Type B pancreatic cell (in vitro differentiated cells): ENCODE measurements around the gene MTMR6. TPM values are rescaled to one million over a fixed set of nuclear protein-coding genes. Genes with fewer than 3 reads are reported as not detected.
A peak's percentile ranks its signal among the peaks of the same experiment; 100 is the strongest.

Experiments
- DNase-seq: peaks from one replicate; pipeline ENCODE4 v3.0.0; 2021; ENCODE audit warnings: mixed read lengths; ENCODE audit not compliant: unreplicated experiment; ENCODE audit errors: extremely low spot score
- H3K27ac Mint-ChIP-seq: 2 replicates; pipeline ENCODE4 v1.8.0; 2021; ENCODE audit warnings: mild to moderate bottlenecking, mixed read lengths
- H3K27me3 Mint-ChIP-seq: 2 replicates; pipeline ENCODE4 v1.8.0; 2021; ENCODE audit warnings: mixed read lengths
- H3K36me3 Mint-ChIP-seq: 2 replicates; pipeline ENCODE4 v1.8.0; 2021; ENCODE audit warnings: mixed read lengths
- H3K4me1 Mint-ChIP-seq: one replicate; pipeline ENCODE4 v1.8.0; 2021; ENCODE audit warnings: mixed read lengths; ENCODE audit not compliant: unreplicated experiment
- H3K4me3 Mint-ChIP-seq: 2 replicates; pipeline ENCODE4 v1.8.0; 2021; ENCODE audit warnings: mild to moderate bottlenecking, mixed read lengths
- H3K9me3 Mint-ChIP-seq: 2 replicates; pipeline ENCODE4 v1.8.0; 2021; ENCODE audit warnings: mixed read lengths
- total RNA-seq: library from RNA; stranded (reverse); gene quantifications from 2 replicates; pipeline ENCODE4 v1.2.1, GENCODE V29; 2021; ENCODE audit warnings: low replicate concordance
- TF ChIP-seq, protein P1 (sequence below): fragments of 200-600 bp; sonication (generic); conservative IDR thresholded peaks from 2 replicates; pipeline ENCODE4 v1.5.0; 2021; ENCODE audit warnings: antibody characterized with exemption, mild to moderate bottlenecking

Gene MTMR6
- total RNA-seq, 1 donor from 2014 or later, result 11.4 TPM

DNA sequence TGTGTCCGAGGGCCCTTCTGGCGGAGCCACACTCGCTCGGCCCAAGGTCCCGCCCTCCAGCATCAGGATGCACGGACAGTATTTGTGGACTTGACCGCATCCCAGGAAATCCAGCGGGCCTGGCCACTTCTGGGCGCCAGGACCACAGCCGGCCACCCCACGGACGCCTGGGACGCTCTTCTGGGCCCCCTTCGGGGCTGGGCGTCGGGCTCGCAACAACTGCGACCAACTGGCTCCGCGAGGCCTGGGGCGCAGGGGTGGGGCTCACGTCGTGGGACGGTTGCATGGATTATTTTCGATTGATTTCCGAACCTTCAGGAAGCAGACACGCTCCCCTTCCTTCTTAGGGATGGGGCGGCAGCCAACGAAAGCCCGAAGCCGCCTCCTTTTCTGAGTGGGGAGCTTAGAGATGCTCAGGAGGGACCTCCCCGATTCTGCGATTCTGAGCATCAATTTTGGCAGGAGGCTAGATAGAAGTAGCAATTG is 13.6 kb upstream of the MTMR6 start:
- Mint-ChIP-seq H3K4me3 (peak overlapping the region; percentile 95), H3K27ac (peak overlapping the region; percentile 91), H3K4me1 (peaks cover 19% of the 10 kb centered on the region), H3K36me3 (peaks cover 7% of the 10 kb centered on the region), H3K9me3 (no peaks in the 10 kb centered on the region), H3K27me3 (peaks cover 24% of the 10 kb centered on the region)
- DNase-seq, result no peak
- TF ChIP-seq, protein P1, sequence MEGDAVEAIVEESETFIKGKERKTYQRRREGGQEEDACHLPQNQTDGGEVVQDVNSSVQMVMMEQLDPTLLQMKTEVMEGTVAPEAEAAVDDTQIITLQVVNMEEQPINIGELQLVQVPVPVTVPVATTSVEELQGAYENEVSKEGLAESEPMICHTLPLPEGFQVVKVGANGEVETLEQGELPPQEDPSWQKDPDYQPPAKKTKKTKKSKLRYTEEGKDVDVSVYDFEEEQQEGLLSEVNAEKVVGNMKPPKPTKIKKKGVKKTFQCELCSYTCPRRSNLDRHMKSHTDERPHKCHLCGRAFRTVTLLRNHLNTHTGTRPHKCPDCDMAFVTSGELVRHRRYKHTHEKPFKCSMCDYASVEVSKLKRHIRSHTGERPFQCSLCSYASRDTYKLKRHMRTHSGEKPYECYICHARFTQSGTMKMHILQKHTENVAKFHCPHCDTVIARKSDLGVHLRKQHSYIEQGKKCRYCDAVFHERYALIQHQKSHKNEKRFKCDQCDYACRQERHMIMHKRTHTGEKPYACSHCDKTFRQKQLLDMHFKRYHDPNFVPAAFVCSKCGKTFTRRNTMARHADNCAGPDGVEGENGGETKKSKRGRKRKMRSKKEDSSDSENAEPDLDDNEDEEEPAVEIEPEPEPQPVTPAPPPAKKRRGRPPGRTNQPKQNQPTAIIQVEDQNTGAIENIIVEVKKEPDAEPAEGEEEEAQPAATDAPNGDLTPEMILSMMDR, result no peak

DNA sequence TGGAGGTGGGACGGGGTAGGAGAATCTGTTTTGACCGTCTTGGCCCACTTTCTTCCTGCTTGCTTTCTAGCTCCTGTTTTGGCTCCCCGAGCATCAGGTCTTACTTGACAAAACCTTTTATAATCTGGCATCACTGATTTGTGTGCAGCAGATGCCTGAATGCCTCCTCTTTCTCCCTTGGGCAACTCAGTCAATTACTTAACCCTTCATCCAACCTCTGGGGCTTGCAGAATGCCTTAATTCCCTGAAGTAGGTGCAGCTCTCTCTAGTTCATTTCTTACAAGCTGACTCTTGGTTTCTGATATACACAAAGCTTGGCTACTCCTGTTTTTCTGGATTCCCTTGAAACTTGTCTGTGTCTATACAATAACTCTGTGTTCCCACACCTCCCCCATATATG is 8.4 kb upstream of the MTMR6 start:
- H3K27me3 Mint-ChIP-seq, result peaks cover 36% of the 10 kb centered on the region
- no peak for DNase-seq
- no peaks in the 10 kb centered on the region for H3K36me3 Mint-ChIP-seq
- H3K4me3 Mint-ChIP-seq, result no peak overlapping the region
- TF ChIP-seq, protein P1, result no peak
- H3K4me1 Mint-ChIP-seq, result no peaks in the 10 kb centered on the region
- H3K27ac Mint-ChIP-seq, result peak overlapping the region; percentile 82
- H3K9me3 Mint-ChIP-seq, result no peaks in the 10 kb centered on the region

DNA sequence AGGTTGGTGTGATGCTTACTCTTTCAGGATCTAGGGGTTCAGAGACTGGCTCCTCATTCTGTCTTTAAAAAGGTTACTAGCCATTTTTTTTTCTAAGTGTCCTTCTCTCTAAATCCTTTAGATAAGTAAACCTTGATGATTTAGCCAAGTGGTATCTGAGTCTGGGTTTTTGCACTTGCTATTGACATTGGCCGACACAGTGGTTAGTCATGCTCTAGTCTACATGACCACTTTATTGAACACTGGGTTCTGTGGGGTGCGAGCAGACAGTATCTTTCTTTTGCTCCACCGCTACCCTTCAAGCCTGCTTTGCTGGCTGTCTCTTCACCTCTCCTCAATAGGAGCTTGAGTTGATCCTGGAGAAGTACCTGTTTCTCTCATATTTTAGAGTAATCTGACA is 7.9 kb upstream of the MTMR6 start:
- Mint-ChIP-seq H3K4me3 (no peak overlapping the region), H3K4me1 (no peaks in the 10 kb centered on the region), H3K27ac (peak overlapping the region; percentile 82), H3K36me3 (no peaks in the 10 kb centered on the region), H3K27me3 (peaks cover 39% of the 10 kb centered on the region), H3K9me3 (no peaks in the 10 kb centered on the region)
- TF ChIP-seq, protein P1, result no peak
- DNase-seq, result no peak

DNA sequence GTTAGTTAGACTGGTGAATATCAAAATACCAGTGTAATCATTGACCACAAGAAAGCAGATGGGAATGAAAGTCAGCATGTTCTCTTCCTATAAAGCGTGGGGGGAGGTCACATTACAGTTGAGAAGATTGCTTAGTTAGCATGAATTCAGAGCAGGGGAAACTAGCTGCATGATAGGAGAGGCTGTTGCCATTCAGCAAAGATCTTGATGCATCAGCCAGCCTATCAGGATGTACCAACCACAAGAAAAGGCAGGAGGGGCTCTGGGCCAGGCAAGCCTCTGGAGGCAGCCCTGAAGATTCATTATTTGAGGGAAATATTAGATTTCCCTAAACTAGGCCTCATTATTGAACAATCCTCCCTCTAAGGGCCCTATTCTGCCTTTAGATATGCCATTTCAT is 5.0 kb upstream of the MTMR6 start:
- Mint-ChIP-seq H3K27me3 (peaks cover 41% of the 10 kb centered on the region), H3K27ac (no peak overlapping the region), H3K4me1 (no peaks in the 10 kb centered on the region), H3K4me3 (no peak overlapping the region), H3K9me3 (no peaks in the 10 kb centered on the region), H3K36me3 (no peaks in the 10 kb centered on the region)
- TF ChIP-seq, protein P1, result no peak
- DNase-seq, result no peak

DNA sequence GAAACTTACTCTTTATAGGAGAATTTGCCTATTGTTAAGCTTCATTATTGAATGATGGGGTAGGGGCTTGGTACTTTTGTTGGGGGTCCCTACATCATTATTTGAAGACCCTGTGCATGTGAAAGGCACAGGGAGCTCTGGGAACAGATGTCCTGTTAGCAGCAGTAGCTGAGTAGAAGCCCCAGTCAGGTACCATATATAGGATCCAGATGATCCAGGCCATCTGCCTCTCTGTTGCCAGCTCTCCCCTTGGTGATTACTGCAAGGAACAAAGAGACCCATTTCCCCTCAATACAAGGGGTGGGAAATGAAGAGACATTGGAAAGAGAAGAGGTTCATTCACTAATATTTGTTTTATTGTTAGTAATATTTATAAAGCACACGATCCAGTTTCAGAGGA is 4.4 kb upstream of the MTMR6 start:
- Mint-ChIP-seq H3K27me3 (peaks cover 34% of the 10 kb centered on the region), H3K9me3 (no peaks in the 10 kb centered on the region), H3K4me3 (no peak overlapping the region), H3K4me1 (no peaks in the 10 kb centered on the region), H3K36me3 (no peaks in the 10 kb centered on the region), H3K27ac (no peak overlapping the region)
- TF ChIP-seq, protein P1, result no peak
- DNase-seq, result no peak

DNA sequence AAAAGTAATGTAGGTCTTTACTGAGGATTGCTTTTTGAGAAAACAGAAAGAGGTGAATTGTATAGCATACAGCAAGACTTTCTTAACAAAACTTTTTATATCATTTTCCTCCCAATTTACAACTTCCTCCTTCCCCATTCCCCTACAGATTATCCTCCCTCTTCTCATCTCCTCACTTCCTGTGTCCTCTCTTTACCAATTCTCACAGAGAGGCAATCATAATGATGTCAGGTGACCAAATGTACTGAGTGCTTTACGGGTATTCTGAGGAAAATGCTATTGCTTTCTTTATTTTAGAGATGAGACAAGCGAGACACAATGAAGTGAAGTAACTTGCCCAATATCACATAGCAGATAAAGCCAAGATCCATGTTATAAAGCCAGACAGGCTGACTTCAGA is 1.7 kb upstream of the MTMR6 start:
- H3K4me1 Mint-ChIP-seq, result peaks cover 10% of the 10 kb centered on the region
- no peaks in the 10 kb centered on the region for H3K9me3 Mint-ChIP-seq

More for the DNA sequence above, 1.7 kb upstream of the MTMR6 start:
- Mint-ChIP-seq H3K27me3 (peaks cover 27% of the 10 kb centered on the region), H3K27ac (no peak overlapping the region), H3K4me3 (peak overlapping the region; percentile 42), H3K36me3 (no peaks in the 10 kb centered on the region)
- no peak for DNase-seq
- TF ChIP-seq, protein P1, result no peak
